ENCODE measurements around the gene DHX15. TPM values are rescaled to one million over a fixed set of nuclear protein-coding genes. Genes with fewer than 3 reads are reported as not detected.

Gene DHX15
- total RNA-seq, 1 donor from 2014 or later = 130 TPM

DNA sequence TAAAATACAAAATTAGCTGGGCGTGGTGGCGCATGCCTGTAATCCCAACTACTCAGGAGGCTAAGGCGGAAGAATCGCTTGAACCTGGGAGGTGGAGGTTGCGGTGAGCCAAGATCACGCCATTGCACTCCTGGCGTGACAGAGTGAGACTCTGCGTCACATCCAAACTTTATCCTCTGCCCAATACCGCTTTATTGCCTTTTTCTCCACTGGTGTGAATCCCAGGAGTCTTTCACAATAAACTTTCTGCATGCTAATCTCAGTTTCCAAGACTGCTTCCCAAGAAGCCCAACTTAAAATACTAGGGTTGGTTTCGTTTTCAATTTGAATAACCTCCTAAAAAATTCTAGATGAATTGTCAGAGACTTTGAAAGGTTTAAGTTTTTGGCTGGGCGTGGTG is 27.2 kb upstream of the DHX15 start:
- H3K4me3 ChIP-seq (ENCODE audit: insufficient read depth, low read depth, low read length) = no peak overlapping the region
- no peaks in the 10 kb centered on the region for H3K4me1 ChIP-seq (ENCODE audit: insufficient read depth, low read length)
- H3K4me3 Mint-ChIP-seq (ENCODE audit: unreplicated experiment) = no peak overlapping the region
- FAIRE-seq = no peak
- H3K79me2 ChIP-seq (ENCODE audit: insufficient read depth, low read length) = no peaks in the 10 kb centered on the region
- no peak for DNase-seq (ENCODE audit: low read depth)
- no peaks in the 10 kb centered on the region for H3K27me3 ChIP-seq (ENCODE audit: insufficient read depth, low read length)
- H3K27me3 Mint-ChIP-seq (ENCODE audit: low read depth, unreplicated experiment) = peaks cover 2% of the 10 kb centered on the region
- H3K4me2 ChIP-seq (ENCODE audit: low read length) = no peak overlapping the region
- H3K36me3 Mint-ChIP-seq (ENCODE audit: low read depth, unreplicated experiment) = no peaks in the 10 kb centered on the region
- TF ChIP-seq EZH2 (IDR thresholded peaks at IDR 0.05; ENCODE audit: insufficient read depth, low read length) = no peak
- TF ChIP-seq, protein P1, sequence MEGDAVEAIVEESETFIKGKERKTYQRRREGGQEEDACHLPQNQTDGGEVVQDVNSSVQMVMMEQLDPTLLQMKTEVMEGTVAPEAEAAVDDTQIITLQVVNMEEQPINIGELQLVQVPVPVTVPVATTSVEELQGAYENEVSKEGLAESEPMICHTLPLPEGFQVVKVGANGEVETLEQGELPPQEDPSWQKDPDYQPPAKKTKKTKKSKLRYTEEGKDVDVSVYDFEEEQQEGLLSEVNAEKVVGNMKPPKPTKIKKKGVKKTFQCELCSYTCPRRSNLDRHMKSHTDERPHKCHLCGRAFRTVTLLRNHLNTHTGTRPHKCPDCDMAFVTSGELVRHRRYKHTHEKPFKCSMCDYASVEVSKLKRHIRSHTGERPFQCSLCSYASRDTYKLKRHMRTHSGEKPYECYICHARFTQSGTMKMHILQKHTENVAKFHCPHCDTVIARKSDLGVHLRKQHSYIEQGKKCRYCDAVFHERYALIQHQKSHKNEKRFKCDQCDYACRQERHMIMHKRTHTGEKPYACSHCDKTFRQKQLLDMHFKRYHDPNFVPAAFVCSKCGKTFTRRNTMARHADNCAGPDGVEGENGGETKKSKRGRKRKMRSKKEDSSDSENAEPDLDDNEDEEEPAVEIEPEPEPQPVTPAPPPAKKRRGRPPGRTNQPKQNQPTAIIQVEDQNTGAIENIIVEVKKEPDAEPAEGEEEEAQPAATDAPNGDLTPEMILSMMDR (IDR thresholded peaks at IDR 0.05; ENCODE audit: insufficient read depth, low read depth, low read length) = no peak
- no peak overlapping the region for H3K9ac ChIP-seq (ENCODE audit: low read length)
- H3K9me3 ChIP-seq (ENCODE audit: insufficient read depth, low read depth, low read length) = no peaks in the 10 kb centered on the region
- peaks cover 1% of the 10 kb centered on the region for H3K9me3 Mint-ChIP-seq (ENCODE audit: unreplicated experiment)
- no peak overlapping the region for H3K27ac ChIP-seq (ENCODE audit: low read depth, low read length)
- no peak overlapping the region for H2AFZ ChIP-seq (ENCODE audit: low read depth, low read length)
- H3K4me1 Mint-ChIP-seq (ENCODE audit: low read depth, unreplicated experiment) = no peaks in the 10 kb centered on the region
- no peaks in the 10 kb centered on the region for H4K20me1 ChIP-seq (ENCODE audit: insufficient read depth, low read length)
- H3K27ac Mint-ChIP-seq (ENCODE audit: unreplicated experiment) = no peak overlapping the region
- no peaks in the 10 kb centered on the region for H3K36me3 ChIP-seq (ENCODE audit: insufficient read depth, low read length)

DNA sequence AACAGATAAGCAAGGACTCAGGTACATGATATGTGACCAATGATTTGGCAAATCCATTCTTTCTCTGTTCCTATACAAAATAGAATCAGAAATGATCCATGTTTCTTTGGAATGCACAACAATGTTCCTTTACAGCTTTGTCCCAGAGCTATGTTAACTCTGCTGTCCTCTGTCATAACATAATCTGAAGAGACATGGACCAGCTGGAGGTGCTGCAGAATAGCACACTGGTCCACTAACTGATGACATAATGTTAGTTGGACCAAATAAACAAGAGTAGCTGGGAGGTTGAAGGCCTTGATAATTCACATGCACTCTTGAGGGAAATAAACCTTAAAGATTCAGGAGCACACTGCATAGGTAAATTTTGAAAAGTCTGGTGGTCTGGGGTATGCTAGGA is 23.0 kb upstream of the DHX15 start:
- H3K27ac Mint-ChIP-seq (ENCODE audit: unreplicated experiment) = no peak overlapping the region
- H3K27ac ChIP-seq (ENCODE audit: low read depth, low read length) = no peak overlapping the region
- H4K20me1 ChIP-seq (ENCODE audit: insufficient read depth, low read length) = no peaks in the 10 kb centered on the region
- H3K9ac ChIP-seq (ENCODE audit: low read length) = no peak overlapping the region
- H3K4me1 ChIP-seq (ENCODE audit: insufficient read depth, low read length) = no peaks in the 10 kb centered on the region
- no peak overlapping the region for H3K4me3 ChIP-seq (ENCODE audit: insufficient read depth, low read depth, low read length)
- peaks cover 4% of the 10 kb centered on the region for H3K4me1 Mint-ChIP-seq (ENCODE audit: low read depth, unreplicated experiment)
- DNase-seq (ENCODE audit: low read depth) (no peak), FAIRE-seq (no peak)
- peaks cover 2% of the 10 kb centered on the region for H3K27me3 Mint-ChIP-seq (ENCODE audit: low read depth, unreplicated experiment)
- H3K9me3 Mint-ChIP-seq (ENCODE audit: unreplicated experiment) = no peaks in the 10 kb centered on the region
- H2AFZ ChIP-seq (ENCODE audit: low read depth, low read length) = no peak overlapping the region
- H3K4me2 ChIP-seq (ENCODE audit: low read length) = no peak overlapping the region
- H3K36me3 Mint-ChIP-seq (ENCODE audit: low read depth, unreplicated experiment) = no peaks in the 10 kb centered on the region
- no peaks in the 10 kb centered on the region for H3K9me3 ChIP-seq (ENCODE audit: insufficient read depth, low read depth, low read length)
- no peak overlapping the region for H3K4me3 Mint-ChIP-seq (ENCODE audit: unreplicated experiment)
- no peaks in the 10 kb centered on the region for H3K27me3 ChIP-seq (ENCODE audit: insufficient read depth, low read length)
- H3K36me3 ChIP-seq (ENCODE audit: insufficient read depth, low read length) = no peaks in the 10 kb centered on the region
- H3K79me2 ChIP-seq (ENCODE audit: insufficient read depth, low read length) = no peaks in the 10 kb centered on the region
- TF ChIP-seq, protein P1 (IDR thresholded peaks at IDR 0.05; ENCODE audit: insufficient read depth, low read depth, low read length) = no peak
- no peak for TF ChIP-seq EZH2 (IDR thresholded peaks at IDR 0.05; ENCODE audit: insufficient read depth, low read length)

DNA sequence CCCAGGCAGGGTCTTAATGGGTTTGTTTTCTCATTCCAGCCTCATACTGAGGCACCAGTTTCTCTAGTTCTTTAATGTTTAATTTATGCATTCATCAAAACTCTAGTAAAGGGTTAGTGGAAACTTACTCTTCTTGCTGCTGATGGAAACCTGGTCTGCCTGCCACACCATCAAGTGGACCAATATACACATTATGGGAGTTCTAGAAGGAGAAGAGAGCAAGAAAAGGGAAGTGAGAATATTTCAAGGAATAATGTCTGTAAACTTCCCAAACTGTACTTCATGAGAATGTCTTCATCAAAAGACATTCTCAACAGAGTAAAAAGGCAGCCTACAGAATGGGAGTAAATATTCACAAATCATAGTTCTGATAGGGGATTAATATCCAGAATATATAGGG is 20.9 kb upstream of the DHX15 start:
- H3K27me3 Mint-ChIP-seq (ENCODE audit: low read depth, unreplicated experiment) = peaks cover 2% of the 10 kb centered on the region
- Histone ChIP-seq H3K4me3 (ENCODE audit: insufficient read depth, low read depth, low read length) (no peak overlapping the region), H3K4me2 (ENCODE audit: low read length) (no peak overlapping the region), H3K36me3 (ENCODE audit: insufficient read depth, low read length) (no peaks in the 10 kb centered on the region), H2AFZ (ENCODE audit: low read depth, low read length) (no peak overlapping the region), H3K27me3 (ENCODE audit: insufficient read depth, low read length) (no peaks in the 10 kb centered on the region), H3K27ac (ENCODE audit: low read depth, low read length) (no peak overlapping the region), H3K9ac (ENCODE audit: low read length) (no peak overlapping the region), H4K20me1 (ENCODE audit: insufficient read depth, low read length) (no peaks in the 10 kb centered on the region), H3K4me1 (ENCODE audit: insufficient read depth, low read length) (no peaks in the 10 kb centered on the region), H3K79me2 (ENCODE audit: insufficient read depth, low read length) (no peaks in the 10 kb centered on the region), H3K9me3 (ENCODE audit: insufficient read depth, low read depth, low read length) (no peaks in the 10 kb centered on the region)
- H3K27ac Mint-ChIP-seq (ENCODE audit: unreplicated experiment) = no peak overlapping the region
- TF ChIP-seq EZH2 (IDR thresholded peaks at IDR 0.05; ENCODE audit: insufficient read depth, low read length) = no peak
- TF ChIP-seq, protein P1 (IDR thresholded peaks at IDR 0.05; ENCODE audit: insufficient read depth, low read depth, low read length) = no peak
- FAIRE-seq (no peak), DNase-seq (ENCODE audit: low read depth) (no peak)
- H3K36me3 Mint-ChIP-seq (ENCODE audit: low read depth, unreplicated experiment) = no peaks in the 10 kb centered on the region
- no peak overlapping the region for H3K4me3 Mint-ChIP-seq (ENCODE audit: unreplicated experiment)
- H3K4me1 Mint-ChIP-seq (ENCODE audit: low read depth, unreplicated experiment) = peaks cover 4% of the 10 kb centered on the region
- H3K9me3 Mint-ChIP-seq (ENCODE audit: unreplicated experiment) = no peaks in the 10 kb centered on the region

Measured in astrocyte (in vitro differentiated cells and primary cell).